Measurements from ENCODE around the gene CTBS. TPM values are rescaled to one million over a fixed set of nuclear protein-coding genes. Genes with fewer than 3 reads are reported as not detected.
A peak's percentile ranks its signal among the peaks of the same experiment; 100 is the strongest.

The CTBS gene
- total and polyA plus RNA-seq, 2 experiments from 2014 or later = 4.3 to 5.1 TPM

DNA sequence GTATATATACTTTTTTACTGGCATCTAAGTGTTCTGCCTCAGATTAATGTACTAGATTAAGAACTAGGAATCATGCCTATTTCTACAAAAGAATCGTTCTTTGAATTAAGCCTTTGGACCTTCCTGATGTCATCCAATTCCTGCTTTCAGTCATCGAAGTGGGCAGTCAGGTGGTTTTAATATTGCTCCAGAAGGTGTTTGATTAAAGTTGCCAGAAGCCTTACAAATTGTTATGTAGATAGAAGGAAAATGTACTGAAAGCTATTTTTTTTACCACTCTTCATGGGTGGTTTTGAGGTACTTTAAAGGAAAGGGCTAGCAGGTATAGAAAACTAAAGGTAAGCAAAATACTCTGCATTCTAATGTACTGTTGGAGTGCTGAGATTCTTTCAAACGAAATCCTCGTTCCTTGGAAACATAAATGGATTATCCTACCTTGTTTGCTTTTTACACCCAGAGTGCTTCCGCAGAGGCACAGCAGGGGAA is 716 bp downstream of the CTBS start:
- no peaks in the 10 kb centered on the region for H3K36me3 ChIP-seq (ENCODE audit: insufficient read depth)
- peak overlapping the region; percentile 75 for H3K4me2 ChIP-seq
- DNase-seq (ENCODE audit: low spot score) (no peak), ATAC-seq (no peak)
- H3K36me3 Mint-ChIP-seq (ENCODE audit: low read depth) = peaks cover 6% of the 10 kb centered on the region; the same call in 1 of the 3 replicates
- peak overlapping the region; percentile 82 for H3K4me3 Mint-ChIP-seq
- H3K27me3 ChIP-seq (ENCODE audit: insufficient read depth) = no peaks in the 10 kb centered on the region
- TF ChIP-seq NANOG (IDR thresholded peaks at IDR 0.05; ENCODE audit: borderline replicate concordance) = 0 out of 2 replicates have a peak, but pooled peaks have one; percentile 4
- TF ChIP-seq EZH2 (IDR thresholded peaks at IDR 0.05; ENCODE audit: low read depth, unreplicated experiment) = no peak
- no peaks in the 10 kb centered on the region for H3K79me2 ChIP-seq (replicated peaks; ENCODE audit: insufficient read depth)
- H3K9me2 ChIP-seq (ENCODE audit: insufficient read depth) = peaks cover 6% of the 10 kb centered on the region; the same call in 1 of the 2 replicates
- peak overlapping the region; percentile 71 for H3K4me3 ChIP-seq
- no peaks in the 10 kb centered on the region for H4K20me1 ChIP-seq (replicated peaks; ENCODE audit: insufficient read depth)
- H3F3A ChIP-seq (replicated peaks; ENCODE audit: low read depth) = 0 out of 2 replicates have a peak, but pooled peaks cover 6% of the 10 kb centered on the region
- no peaks in the 10 kb centered on the region for H3K9me3 Mint-ChIP-seq
- peak overlapping the region; percentile 92 for H2AFZ ChIP-seq
- H3K27ac ChIP-seq (ENCODE audit: low read depth) = peak overlapping the region; percentile 64
- H3K27ac Mint-ChIP-seq = peak overlapping the region; percentile 91; the same call in 1 of the 2 replicates
- peaks cover 37% of the 10 kb centered on the region for H3K4me1 Mint-ChIP-seq
- H3K4me1 ChIP-seq (ENCODE audit: insufficient read depth) = peaks cover 24% of the 10 kb centered on the region
- H3K27me3 Mint-ChIP-seq (ENCODE audit: insufficient read depth, low read depth, poor library complexity) = peaks cover 9% of the 10 kb centered on the region

DNA sequence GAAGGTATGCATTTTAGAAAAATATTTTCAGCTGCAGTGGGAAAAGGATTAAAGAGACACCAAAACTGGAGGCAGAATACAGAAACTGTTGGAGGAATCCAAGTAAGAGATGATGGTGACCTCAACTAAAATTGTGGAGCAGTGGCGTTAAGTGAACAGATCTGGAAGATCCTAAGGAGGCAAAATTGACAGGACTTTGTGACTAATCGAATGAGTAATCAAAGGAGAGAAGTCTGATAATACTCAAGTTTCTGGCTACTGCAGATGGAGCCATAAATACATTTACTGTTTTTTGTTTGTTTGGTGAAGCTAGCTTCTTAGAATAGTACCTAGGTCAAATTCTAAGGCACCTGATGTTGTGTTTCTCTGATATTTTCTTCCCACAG is 3.1 kb downstream of the CTBS start:
- H3K9me3 Mint-ChIP-seq = no peaks in the 10 kb centered on the region
- H3K4me1 Mint-ChIP-seq = peaks cover 37% of the 10 kb centered on the region
- ATAC-seq (no peak), DNase-seq (ENCODE audit: low spot score) (no peak)
- H3K4me3 ChIP-seq = no peak overlapping the region
- H3K27me3 ChIP-seq (ENCODE audit: insufficient read depth) = no peaks in the 10 kb centered on the region
- H3K4me2 ChIP-seq = peak overlapping the region; percentile 75; the same call in 1 of the 2 replicates
- peaks cover 6% of the 10 kb centered on the region; the same call in 1 of the 2 replicates for H3K9me2 ChIP-seq (ENCODE audit: insufficient read depth)
- no peak overlapping the region for H3K4me3 Mint-ChIP-seq
- no peak overlapping the region for H3K27ac ChIP-seq (ENCODE audit: low read depth)
- H3K36me3 Mint-ChIP-seq (ENCODE audit: low read depth) = peaks cover 8% of the 10 kb centered on the region; the same call in 1 of the 3 replicates
- 0 out of 2 replicates have a peak, but pooled peaks cover 6% of the 10 kb centered on the region for H3F3A ChIP-seq (replicated peaks; ENCODE audit: low read depth)
- no peaks in the 10 kb centered on the region for H4K20me1 ChIP-seq (replicated peaks; ENCODE audit: insufficient read depth)
- H3K27ac Mint-ChIP-seq = no peak overlapping the region
- H3K79me2 ChIP-seq (replicated peaks; ENCODE audit: insufficient read depth) = no peaks in the 10 kb centered on the region
- TF ChIP-seq ZNF114 (CRISPR knock-in tag; IDR thresholded peaks at IDR 0.05) (no peak), ZNF331 (CRISPR knock-in tag; IDR thresholded peaks at IDR 0.05; ENCODE audit: low read depth) (no peak), EZH2 (IDR thresholded peaks at IDR 0.05; ENCODE audit: low read depth, unreplicated experiment) (no peak), NANOG (IDR thresholded peaks at IDR 0.05; ENCODE audit: borderline replicate concordance) (no peak)
- TF ChIP-seq, protein P1, sequence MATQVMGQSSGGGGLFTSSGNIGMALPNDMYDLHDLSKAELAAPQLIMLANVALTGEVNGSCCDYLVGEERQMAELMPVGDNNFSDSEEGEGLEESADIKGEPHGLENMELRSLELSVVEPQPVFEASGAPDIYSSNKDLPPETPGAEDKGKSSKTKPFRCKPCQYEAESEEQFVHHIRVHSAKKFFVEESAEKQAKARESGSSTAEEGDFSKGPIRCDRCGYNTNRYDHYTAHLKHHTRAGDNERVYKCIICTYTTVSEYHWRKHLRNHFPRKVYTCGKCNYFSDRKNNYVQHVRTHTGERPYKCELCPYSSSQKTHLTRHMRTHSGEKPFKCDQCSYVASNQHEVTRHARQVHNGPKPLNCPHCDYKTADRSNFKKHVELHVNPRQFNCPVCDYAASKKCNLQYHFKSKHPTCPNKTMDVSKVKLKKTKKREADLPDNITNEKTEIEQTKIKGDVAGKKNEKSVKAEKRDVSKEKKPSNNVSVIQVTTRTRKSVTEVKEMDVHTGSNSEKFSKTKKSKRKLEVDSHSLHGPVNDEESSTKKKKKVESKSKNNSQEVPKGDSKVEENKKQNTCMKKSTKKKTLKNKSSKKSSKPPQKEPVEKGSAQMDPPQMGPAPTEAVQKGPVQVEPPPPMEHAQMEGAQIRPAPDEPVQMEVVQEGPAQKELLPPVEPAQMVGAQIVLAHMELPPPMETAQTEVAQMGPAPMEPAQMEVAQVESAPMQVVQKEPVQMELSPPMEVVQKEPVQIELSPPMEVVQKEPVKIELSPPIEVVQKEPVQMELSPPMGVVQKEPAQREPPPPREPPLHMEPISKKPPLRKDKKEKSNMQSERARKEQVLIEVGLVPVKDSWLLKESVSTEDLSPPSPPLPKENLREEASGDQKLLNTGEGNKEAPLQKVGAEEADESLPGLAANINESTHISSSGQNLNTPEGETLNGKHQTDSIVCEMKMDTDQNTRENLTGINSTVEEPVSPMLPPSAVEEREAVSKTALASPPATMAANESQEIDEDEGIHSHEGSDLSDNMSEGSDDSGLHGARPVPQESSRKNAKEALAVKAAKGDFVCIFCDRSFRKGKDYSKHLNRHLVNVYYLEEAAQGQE (IDR thresholded peaks at IDR 0.05; ENCODE audit: unreplicated experiment) = no peak
- H3K36me3 ChIP-seq (ENCODE audit: insufficient read depth) = no peaks in the 10 kb centered on the region; the same call in 1 of the 2 replicates
- no peak overlapping the region for H2AFZ ChIP-seq
- peaks cover 24% of the 10 kb centered on the region for H3K4me1 ChIP-seq (ENCODE audit: insufficient read depth)
- H3K27me3 Mint-ChIP-seq (ENCODE audit: insufficient read depth, low read depth, poor library complexity) = peaks cover 9% of the 10 kb centered on the region

Data from GM23338 (cell line).